NOMO-1 treated with dmso at 0.1 percent for 144 hours (cell line): ENCODE data around the gene SCAPER.
A peak's percentile ranks its signal among the peaks of the same experiment; 100 is the strongest.
"Not testable (repeated sequence)": the region's sequence is repeated elsewhere in the genome, so short reads cannot be mapped to it uniquely, and the experiment has no call there.

Experiments used
- DNase-seq: peaks from one replicate; lab custom pipeline; 2025; ENCODE audit not compliant: unreplicated experiment; lab: John Stamatoyannopoulos, UW

SCAPER gene

GRCh38 chr15:76916369-76916768, 11.2 kb upstream of the SCAPER start:
- DNase-seq, result no peak

- no peak for DNase-seq
Measured at GRCh38 chr15:76913737-76914136, 8.6 kb upstream of the SCAPER start.

GRCh38 chr15:76912430-76912829, 7.3 kb upstream of the SCAPER start:
- no peak for DNase-seq

DNA sequence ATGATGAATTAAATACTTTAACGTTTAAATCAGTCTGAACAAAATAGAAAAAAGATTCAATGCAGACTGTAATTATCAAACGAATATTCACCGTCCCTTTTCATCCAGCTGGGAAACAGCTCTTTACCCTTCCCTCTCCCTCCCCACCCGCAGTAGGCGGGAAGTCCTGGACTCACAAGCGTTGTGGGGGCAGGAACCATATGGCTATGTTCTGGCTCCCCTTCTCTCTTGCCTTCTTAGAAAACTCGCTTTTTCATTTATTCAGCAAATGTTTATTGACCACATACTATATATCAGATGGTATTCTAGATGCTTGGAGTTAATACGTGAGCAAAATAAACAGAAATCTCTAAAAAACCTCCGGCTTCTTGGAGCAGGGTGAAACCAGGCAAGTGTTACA, 715 bp upstream of the SCAPER start:
- DNase-seq, result no peak

- peak; percentile 7 for DNase-seq
Measured at GRCh38 chr15:76904461-76905012, 603 bp downstream of the SCAPER start.

DNA sequence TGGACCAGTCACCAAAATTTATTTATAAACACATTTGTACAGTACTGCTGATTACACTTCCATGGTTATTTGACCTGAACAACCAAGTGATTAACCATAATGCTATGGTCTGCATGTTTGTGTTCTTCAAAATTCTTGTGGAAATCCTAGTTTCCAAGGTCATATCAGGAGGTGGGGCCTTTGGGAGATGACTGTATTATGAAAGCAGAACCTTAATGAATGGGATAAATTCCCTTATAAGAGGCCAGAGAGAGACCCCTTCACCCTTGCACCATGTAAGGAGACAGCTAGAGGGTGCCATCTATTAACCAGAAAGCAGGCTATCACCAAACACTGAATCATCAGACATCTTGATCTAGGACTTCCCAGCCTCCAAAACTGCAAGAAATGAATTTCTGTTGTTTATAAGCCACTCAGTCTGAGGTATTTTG, 1.9 kb downstream of the SCAPER start:
- no peak for DNase-seq

DNA sequence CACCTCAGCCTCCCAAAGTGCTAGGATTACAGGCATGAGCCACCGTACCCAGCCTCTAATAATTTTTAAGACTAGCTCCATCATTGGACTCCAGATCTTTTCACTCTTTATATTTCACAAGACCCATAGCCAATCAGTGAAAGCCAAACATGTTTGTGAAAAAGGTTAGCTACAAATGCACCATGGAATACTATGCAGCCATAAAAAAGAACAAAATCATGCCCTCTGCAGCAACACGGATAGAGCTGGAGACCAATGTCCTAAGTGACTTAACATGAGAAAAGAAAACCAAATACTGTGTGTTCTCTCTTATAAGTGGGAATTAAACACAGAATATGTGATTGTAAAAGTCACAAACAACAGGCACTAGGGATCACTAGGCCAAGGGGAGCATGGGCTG, 3.2 kb downstream of the SCAPER start:
- no peak for DNase-seq

GRCh38 chr15:76899931-76900310, 5.2 kb downstream of the SCAPER start:
- DNase-seq, result not testable (repeated sequence)

GRCh38 chr15:76899176-76899930, 5.8 kb downstream of the SCAPER start:
- not testable (repeated sequence) for DNase-seq

- DNase-seq, result no peak
Measured at GRCh38 chr15:76898102-76898501, 7.0 kb downstream of the SCAPER start.

GRCh38 chr15:76894174-76894573, 11.0 kb downstream of the SCAPER start:
- no peak for DNase-seq

- DNase-seq, result not testable (repeated sequence)
Measured at GRCh38 chr15:76892836-76893235, 12.3 kb downstream of the SCAPER start.

DNA sequence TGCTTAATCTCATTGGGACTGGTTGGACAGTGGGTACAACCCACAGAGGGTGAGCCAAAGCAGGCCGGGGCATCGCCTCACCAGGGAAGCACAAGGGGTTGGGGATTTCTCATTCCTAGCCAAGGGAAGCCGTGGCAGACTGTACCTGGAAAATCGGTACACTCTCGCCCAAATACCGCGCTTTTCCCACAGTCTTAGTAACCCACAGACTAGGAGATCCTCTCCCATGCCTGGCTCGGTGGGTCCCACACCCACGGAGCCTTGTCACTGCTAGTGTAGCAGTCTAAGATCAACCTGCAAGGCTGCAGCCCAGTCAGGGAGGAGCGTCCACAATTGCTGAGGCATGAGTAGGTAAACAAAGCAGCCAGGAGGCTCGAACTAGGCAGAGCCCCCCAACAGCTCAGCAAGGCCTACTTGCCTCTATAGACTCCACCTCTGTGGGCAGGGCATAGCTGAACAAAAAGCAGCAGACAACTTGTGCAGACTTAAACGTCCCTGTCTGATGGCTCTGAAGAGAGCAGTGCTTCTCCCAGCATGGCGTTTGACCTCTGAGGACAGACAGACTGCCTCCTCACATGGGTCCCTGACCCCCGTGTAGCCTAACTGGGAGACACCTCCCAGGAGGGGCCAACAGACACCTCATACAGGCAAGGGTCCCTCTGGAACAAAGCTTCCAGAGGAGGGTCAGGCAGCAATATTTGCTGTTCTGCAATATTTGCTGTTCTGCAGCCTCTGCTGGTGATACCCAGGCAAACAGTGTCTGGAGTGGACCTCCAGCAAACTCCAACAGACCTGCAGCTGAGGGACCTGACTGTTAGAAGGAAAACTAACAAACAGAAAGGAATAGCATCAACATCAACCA, 17.6 kb downstream of the SCAPER start:
- not testable (repeated sequence) for DNase-seq

DNA sequence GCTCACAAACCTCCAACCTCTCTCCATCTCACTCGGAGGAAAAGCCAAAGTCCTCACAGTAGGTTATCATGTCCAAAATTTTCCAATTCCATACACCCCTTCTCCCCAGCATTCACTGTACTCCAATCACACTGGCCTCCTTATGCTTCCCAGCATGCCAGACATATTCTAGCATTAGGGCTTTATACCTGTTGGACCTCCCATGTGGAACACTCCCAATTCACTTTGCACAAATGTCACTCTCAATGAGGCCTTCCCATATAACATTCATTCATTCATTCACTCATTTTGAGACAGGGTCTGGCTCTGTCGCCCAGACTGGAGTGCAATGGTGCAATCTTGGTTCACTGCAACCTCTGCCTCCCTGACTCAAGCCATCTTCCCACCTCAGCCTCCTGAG, 19.9 kb downstream of the SCAPER start:
- no peak for DNase-seq

GRCh38 chr15:76875911-76876310, 29.2 kb downstream of the SCAPER start:
- DNase-seq, result no peak

- not testable (repeated sequence) for DNase-seq
Measured at GRCh38 chr15:76873066-76873465, 32.1 kb downstream of the SCAPER start.

- DNase-seq, result no peak
Measured at GRCh38 chr15:76871930-76872329, 33.2 kb downstream of the SCAPER start.

- no peak for DNase-seq
Measured at GRCh38 chr15:76868740-76869139, 36.4 kb downstream of the SCAPER start.

DNA sequence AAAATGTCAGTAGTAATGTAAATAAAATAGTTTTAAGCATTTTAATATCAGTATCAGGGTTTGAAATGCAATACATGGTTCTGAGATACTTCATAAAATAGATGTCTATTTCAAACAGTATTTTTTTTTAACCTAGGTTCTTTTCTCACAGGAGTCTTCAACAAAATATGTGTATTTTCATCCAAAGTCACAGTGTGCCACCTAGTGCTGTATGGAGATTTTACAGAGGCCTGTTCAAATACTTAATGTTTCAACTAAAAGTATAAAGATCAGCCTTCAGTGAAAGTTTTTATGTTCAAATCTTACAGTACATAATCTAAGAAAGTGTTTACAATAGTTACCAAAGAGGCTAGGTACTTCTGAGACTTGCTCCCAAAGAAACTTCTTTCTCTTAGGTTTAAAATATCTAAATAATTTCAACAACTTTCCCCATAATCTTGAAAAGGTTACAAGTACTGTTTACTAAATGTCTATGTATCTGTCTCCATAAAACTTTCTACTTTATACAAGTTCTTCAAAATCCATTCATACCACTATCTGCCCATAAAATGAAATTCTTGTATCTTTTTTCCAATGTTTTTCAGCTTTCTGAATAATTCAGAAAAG, 38.3 kb downstream of the SCAPER start:
- DNase-seq, result no peak

DNA sequence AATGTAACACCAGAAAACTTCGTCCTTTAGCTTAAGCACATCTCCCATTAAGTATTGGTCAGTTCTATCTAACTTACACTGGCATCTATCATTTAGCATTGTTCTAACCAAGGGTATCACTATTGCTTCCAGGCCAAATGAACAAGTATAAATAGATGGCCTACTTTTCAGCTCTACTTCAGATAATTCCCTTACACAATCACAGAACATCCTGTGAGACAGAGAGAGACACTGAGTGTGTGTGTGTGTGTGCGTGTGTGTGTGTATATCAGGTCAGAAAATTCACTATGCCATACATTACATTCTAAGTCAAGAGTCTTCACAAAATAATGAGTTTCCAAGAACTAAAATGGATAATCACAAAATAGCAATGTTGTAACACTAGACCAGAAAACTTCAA, 39.1 kb downstream of the SCAPER start:
- DNase-seq, result no peak

- DNase-seq, result no peak
Measured at GRCh38 chr15:76865548-76865991, 39.6 kb downstream of the SCAPER start.
